HUDEP-2 (cell line): ENCODE measurements around the gene SIRT3.

ENCODE experiments used
- DNase-seq, 76 experiments: peaks; one replicate each; lab custom pipeline; 2025; ENCODE audit not compliant: unreplicated experiment in 76 of 76; lab: John Stamatoyannopoulos, UW

SIRT3 gene

DNA sequence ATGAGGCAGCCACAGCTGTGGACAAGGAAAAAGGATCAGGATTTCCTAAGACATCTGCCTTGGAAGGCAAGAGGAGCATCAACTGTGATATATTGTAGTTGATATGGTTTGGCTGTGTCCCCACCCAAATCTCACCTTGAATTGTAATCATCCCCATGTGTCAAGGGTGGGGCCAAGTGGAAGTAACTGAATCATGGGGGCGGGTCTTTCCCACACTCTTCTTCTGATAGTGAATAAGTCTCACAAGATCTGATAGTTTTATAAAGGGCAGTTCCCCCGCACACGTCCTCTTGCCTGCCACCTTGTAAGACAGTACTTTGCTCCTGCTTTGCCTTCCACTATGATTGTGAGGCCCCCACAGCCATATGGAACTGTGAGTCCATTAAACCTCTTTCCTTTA, 18.4 kb downstream of the SIRT3 start:
- DNase-seq: peak in 2 of 76 experiments; percentile 11 to 14

DNA sequence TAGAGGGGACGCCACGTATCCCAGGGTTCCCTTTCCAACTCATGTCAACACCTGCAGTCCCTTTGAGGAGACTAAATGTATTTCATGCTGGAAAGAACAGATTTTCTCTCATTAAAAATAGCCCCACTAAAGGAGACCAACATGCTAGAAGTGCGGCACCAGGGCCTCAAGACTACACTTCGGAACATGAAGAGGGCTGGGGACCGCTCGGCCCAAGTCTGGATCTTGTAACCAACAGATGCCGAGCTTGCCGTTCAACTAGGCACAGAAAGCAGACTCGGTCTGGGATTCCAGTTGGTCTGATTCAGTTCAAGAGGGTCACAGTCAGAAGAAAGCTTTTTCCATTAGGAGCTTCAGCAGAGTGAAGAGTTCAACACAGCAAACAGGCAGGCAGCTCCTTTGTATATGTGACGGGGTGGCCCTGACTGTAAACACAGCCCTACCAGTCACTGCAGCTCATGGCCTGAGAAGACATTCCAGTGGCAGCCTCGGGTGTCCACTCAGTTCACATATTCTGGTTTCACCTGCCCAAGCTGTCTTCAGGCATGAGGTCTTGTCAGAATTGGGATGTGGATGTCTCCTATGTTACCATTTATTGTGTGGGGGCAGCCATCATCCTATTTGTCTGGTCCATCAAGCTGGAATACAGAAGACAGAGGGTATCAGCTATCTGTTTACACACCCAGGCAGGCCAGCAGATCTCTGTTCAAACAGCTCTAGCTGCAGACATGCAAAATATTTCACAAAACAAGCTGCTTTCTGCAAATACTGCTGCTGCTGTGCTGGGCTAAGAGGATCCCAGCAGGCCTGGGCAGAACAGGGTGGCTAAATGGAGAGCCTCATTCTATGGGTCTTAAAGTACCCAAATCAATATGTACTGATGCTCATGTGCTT, 19.8 kb downstream of the SIRT3 start:
- no peak for DNase-seq

DNA sequence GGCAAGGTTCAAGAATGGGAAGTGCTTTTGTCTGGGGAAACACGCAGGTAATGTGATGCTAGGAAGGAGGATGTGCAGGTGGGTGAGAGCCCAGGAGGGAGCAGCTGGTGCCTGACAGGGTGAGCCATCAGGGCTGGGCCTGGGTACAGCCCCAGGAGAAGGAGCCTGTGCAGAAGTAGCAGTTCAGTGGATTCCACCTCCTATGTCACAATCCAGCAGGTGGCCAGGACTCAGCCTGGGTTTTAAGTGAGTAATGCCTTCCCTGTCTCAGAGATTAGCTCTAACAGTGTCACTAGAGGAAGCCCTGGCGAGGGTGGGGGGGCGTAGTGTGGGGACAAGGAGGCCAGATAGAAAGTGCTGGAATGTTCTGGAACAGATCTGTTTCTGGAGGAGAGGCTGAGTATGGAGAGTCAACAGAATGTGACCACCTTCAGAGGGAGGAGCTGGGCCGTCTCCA, 20.5 kb downstream of the SIRT3 start:
- DNase-seq: no peak

DNA sequence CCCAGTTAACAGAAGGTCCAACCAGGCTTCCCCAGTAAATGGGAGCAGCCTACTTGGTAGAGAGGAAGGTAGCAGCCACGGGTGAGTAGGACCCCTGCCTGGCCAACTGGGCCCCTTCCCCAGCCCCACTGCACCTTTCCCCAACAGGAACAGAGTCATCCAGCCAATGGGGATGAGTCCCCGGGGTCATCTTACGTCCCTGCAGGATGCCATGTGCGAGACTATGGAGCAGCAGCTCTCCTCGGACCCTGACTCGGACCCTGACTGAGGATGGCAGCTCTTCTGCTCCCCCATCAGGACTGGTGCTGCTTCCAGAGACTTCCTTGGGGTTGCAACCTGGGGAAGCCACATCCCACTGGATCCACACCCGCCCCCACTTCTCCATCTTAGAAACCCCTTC, 22.1 kb downstream of the SIRT3 start:
- DNase-seq: no peak

DNA sequence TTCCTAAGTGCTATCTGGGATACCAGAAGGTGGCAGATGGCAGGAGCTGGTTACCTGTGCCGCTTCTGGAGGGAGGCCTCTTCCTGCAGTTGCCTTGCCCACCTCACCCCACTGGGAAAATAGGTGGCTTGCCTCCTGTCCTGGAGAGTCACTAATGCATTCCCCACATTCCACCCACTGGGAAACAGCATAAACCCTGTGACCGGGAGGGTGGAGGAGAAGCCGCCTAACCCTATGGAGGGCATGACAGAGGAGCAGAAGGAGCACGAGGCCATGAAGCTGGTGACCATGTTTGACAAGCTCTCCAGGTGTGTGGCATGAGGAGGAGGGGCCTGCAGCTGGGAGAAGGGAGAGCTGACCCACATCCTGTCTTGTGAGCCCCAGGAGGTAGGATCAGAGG, 23.0 kb downstream of the SIRT3 start:
- DNase-seq: no peak

DNA sequence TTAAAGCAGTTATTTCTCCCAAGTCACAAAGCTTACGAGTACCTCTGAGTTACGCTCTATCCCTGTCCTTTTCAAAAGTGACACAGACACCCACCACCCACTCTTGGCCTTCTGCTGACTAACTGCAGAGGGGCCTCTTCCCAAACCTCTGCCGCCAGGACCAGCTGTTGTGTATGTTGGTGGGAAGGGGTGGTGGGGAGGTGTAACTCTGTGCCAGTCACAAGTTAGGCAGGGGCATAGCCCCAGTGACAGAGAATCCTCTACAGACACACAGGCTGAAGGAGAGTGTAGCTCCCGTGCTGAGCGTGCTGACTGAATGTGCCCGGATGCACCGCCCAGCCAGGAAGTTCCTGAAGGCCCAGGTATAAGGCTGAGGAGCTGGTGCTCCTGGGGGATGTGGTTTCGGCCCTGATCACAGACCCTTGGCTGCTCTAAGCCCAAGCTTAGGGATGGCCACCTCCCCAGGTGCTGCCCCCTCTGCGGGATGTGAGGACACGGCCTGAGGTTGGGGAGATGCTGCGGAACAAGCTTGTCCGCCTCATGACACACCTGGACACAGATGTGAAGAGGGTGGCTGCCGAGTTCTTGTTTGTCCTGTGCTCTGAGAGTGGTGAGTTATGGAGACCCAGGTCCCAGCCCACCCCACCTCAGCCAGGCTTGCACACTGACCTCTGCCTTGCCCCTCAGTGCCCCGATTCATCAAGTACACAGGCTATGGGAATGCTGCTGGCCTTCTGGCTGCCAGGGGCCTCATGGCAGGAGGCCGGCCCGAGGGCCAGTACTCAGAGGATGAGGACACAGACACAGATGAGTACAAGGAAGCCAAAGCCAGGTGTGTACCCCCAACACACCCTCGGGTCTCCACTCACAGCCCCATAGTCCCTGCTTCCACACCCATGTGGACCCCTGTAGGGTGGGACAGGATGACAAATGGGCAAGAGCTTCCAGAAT, 23.7 kb downstream of the SIRT3 start:
- DNase-seq: no peak

DNA sequence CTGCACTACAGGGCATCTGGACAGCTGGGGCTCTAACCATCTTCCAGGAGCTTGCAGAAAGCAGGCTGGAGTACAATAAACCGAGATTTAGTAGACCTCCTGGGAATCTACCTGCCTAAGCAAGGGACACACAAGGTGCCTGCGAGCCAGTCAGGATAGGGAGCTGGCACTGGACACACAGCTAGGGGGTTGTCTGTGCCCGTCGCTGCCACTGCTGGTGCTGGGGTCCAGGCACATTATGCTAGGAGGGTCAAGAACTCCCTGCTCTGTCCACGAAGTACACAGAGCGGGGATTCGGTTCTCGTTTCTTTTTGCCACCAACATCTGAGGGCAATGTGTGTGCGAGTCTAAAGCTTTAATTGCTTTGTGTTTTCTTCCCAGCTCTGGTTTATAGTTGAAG, 24.4 kb downstream of the SIRT3 start:
- no peak for DNase-seq

DNA sequence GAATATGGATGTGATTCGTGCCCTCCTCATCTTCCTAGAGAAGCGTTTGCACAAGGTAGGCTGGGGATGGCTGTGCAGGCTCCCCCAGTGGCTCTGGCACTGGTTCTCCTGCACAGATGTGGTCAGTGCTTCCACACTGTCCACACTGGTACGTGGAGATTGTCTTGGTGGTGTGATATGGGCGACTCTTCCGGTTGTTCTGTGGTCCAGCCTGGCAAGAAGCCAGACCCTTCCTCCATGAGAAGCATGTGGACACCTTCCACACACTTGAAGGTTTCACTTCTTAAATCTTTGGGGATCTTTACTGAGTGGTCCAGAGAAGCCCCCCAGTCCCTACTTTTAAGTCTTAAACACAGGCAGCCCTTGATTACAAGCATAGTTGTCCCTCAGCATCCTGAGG, 24.8 kb downstream of the SIRT3 start:
- DNase-seq: no peak

DNA sequence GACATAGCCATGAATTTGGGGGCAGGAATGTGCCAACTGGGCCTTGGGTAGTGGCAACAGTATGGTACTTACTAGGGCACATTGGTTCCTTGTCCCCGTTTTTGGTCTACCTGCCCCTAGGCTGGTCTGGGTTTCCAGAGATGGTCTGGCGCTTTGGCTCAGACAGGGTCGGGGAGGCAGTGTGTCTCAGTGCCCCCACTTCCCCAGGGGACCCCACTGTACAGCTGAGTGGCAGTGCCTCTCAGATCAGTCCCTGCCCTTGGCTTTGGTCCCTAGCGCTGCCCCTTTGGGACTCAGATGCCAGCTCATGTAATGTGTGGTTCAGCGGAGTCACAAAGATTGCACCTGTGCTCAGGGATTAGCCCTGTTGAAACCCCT, 25.4 kb downstream of the SIRT3 start:
- no peak for DNase-seq

DNA sequence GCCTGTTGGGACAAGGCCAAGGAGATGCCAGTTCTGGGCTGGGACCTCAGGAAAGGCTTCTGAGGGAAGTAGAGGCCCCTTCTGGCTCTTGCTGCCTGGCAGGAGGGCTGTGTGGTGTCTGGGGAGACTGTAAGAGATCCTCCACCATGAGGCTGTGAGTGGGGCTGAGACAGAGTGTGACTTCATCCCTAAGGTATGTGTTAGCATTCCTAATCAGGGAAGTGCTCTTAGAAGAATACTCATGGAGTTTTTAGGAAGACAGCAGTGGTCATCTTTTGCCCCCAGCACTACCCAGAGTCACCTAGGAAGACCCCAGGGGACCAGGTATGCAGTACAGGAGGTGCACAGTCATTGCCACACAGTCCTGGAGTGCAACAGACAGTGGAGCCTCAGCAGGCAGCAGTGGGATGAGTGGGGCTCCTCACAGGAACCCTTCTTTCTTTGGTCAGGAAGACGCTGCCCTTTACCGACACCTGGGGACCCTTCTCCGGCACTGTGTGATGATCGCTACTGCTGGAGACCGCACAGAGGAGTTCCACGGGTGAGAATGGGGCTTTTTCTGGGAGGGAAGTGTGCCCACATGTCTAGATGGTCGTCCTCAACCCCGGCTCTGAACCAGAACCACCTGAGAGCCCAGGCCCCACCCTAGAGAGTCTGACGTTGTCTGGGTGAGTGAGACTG, 25.9 kb downstream of the SIRT3 start:
- DNase-seq: no peak

DNA sequence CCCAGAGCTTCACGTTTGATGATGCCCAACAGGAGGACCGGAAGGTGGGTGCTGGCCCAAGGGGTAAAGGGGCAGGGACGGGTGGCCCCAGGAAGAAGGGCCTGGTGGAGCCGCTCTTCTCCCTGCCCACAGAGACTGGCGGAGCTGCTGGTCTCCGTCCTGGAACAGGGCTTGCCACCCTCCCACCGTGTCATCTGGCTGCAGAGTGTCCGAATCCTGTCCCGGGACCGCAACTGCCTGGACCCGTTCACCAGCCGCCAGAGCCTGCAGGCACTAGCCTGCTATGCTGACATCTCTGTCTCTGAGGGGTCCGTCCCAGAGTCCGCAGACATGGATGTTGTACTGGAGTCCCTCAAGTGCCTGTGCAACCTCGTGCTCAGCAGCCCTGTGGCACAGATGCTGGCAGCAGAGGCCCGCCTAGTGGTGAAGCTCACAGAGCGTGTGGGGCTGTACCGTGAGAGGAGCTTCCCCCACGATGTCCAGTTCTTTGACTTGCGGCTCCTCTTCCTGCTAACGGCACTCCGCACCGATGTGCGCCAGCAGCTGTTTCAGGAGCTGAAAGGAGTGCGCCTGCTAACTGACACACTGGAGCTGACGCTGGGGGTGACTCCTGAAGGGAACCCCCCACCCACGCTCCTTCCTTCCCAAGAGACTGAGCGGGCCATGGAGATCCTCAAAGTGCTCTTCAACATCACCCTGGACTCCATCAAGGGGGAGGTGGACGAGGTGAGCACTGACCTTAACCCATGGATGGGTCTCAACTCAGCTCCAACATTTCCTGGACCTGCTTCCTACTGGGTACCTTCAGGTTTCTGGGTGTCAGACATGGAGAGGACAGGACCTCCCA, 26.6 kb downstream of the SIRT3 start:
- peak in 1 of 76 experiments; percentile 17 for DNase-seq

DNA sequence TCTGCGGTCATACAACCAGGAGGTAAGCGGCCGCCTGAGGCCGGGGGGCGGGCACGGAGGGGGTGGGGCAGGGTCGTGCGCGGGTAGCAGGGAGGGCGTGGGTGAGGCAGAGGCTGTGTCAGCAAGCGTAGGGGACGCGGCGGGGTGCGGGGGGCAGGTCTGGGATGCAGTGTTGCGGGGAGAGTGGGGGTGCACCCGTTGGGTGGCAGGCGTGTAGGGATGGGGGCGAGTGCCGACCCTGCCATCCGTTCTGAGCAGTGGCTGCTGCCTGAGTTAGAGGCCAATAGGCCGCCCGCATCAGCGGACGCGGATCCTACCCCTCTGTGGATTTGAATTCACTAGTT, 27.3 kb downstream of the SIRT3 start:
- DNase-seq: peak in 2 of 76 experiments; percentile 38 to 43

DNA sequence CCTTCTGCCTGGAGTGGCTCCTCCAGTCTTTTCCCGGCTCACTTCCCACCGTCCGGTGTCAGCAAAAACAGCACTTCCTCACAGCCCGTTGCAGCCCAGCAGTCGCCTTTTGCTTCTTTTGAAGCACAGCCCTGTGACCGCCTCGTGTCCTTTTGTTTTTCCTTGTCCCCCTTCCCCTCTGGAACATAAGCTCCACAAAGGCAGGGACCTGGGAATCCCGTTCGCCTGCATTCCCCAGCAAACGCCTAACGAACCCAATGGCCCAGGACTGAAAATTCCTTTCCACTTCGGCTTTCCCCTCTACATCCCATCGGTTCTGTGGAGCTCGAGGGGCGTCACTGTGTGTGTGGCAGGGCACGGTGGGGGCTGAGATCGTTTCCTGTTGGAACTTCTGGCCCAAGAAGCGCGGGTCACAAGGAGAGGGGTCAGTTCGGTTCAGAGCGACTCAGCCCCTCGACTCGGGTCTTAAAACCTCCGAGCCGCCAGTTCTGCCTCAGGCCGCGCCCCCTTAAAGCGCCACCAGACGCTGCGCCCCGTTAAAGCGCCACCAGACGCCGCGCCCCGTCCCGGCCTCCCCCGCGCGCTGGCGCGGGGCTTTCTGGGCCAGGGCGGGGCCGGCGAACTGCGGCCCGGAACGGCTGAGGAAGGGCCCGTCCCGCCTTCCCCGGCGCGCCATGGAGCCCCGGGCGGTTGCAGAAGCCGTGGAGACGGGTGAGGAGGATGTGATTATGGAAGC, 27.8 kb downstream of the SIRT3 start:
- peak in 68 of 76 experiments; percentile 12 to 84 (median 62) for DNase-seq

DNA sequence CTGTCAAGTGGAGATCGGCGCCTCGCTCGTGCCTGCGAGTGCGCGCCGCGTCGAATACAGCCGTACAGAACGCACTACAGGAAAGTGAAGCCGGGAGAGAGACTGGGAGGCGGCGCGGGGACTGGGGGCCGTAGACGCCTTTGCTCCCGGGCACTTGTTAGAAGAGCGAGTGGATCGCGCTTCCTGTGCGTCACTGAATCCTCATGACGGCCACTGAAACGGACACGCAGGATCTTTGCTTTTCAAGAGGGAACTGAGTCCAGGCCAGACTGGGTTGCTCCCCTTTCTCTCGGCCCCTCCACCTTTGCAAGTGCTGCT, 28.3 kb downstream of the SIRT3 start:
- DNase-seq: peak in 4 of 76 experiments; percentile 41 to 54 (median 46)

DNA sequence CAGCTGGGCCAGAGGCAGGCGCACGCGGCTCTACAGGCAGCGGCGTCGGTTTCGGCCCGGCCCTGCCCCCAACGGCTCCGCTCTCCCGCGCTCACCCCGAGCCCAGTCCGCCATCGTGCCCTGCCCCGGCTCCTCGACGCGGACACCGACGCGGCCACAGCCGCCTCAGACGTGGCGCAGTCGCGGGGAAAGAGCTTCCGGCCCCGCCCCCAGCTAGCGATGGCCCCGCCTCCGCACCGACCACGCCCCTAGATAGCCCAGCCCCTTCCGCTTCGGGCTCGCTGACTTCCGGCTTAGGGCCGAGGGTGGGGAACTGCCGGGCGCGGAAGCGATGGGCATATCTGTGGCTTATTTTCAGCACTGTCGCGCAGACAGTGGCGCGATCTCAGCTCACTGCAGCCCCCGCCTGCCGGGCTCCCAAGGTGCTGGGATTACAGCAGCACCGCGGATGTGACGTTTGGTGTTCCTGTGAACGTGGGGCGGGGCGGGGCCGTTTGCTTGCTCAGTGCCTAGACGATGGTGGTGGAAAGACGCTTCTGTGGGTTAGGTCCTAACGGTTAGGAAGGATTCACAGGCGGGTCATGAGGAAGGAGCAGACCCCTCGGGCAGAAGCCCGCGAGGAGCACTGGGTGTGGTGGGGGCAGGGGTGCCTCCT, 28.8 kb downstream of the SIRT3 start, which contains the start of the genes BET1L and RIC8A:
BET1L (minus strand) TSS at position 192 of the 655 bp plus-strand sequence; CDS start at position 114, 78 bp downstream.
RIC8A (plus strand) TSS at position 501 of the 655 bp plus-strand sequence. CDS start 1,147 bp downstream, outside the sequence.
- DNase-seq: peak in 75 of 76 experiments; percentile 64 to 98 (median 95)

DNA sequence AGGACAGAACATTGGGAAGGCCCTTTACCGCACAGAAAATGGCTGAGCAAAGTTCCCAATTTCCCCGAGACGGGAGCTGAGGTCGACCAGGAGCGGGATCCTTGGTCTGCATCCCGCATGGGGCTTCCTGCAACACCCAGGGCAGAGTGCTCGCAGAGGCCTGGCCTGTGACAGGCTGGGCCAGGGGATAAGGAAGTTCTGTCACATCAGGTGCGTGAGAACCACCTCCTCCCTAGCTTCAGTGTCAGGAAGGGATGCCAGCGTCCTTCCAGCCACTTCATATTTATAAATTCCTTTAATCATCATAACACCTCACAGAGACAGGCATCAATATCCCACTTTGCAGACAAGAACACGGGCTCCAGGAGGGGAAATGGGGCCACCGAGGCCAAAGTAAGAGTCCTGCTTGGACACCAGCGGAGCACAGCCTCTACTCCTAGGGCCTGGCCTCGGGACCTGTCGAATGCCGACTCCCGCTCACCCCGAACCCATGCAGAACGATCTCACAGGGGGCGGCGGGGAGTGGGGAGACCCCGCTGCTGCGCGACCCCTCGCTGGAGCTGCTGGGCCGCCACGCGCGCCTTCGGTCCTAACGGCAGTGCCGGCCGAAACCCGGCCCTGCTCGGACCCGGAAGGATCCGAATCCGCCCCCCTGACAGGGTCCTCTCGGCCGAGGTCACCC, 29.5 kb downstream of the SIRT3 start:
- DNase-seq: peak in 2 of 76 experiments; percentile 6 to 9

DNA sequence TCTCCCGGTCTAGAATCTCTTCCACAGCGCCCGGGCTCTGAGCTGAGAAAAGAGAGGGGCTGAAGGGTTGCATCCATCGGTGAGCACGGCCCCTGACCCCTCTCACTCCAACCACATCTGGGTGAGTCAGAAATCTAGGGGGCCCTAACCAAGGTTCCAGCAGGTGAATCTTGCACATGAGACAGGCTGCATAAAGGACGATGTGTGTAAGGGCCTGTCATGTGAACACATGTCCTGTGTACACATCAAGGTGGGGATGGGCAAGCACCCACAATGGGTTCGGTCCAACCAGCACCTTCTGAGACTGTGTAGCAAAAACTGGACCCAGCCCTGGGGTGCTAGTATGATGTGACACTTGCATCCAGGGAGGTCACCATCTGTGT, 30.1 kb downstream of the SIRT3 start:
- DNase-seq: no peak
